IMR-90 (cell line): Measurements from ENCODE around the gene HADH. TPM values are rescaled to one million over a fixed set of nuclear protein-coding genes. Genes with fewer than 3 reads are reported as not detected.

ENCODE experiments used
- ATAC-seq: fragments of 200-7000 bp; cut with Tn5 transposase; 2 replicates; pipeline ENCODE4 v1.9.1; 2020; ENCODE audit warnings: low read depth, mild to moderate bottlenecking, moderate library complexity
- BruUV-seq: library from RNA; stranded (reverse); fragments of 400-500 nt; replicated peaks from 2 replicates; lab custom pipeline; 2021; lab: Mats Ljungman, UMichigan
- CTCF ChIA-PET: fragments of 300-600 bp; formaldehyde crosslinking; extraction: SDS; loops from one replicate; lab custom pipeline; 2021; ENCODE audit warnings: antibody characterized with exemption; lab: Yijun Ruan, JAX
- POLR2A ChIA-PET: fragments of 300-600 bp; sonication (Branson Sonifier 250); formaldehyde crosslinking; loops from one replicate; lab custom pipeline; 2022; ENCODE audit warnings: antibody characterized with exemption; ENCODE audit not compliant: unreplicated experiment; lab: Charles Lee
- DNase-seq: peaks from one replicate; pipeline ENCODE4 v3.0.0; 2013
- H2AFZ ChIP-seq: replicated peaks from 2 replicates; pipeline ENCODE3; 2013; ENCODE audit warnings: low read length, mild to moderate bottlenecking; ENCODE audit not compliant: poor library complexity
- H2AK5ac ChIP-seq: 2 replicates; pipeline ENCODE4 v1.6.1; 2013; ENCODE audit warnings: low read depth, low read length, inconsistent platforms
- H2AK9ac ChIP-seq: replicated peaks from 2 replicates; pipeline ENCODE3; 2013; ENCODE audit warnings: mild to moderate bottlenecking, low read depth, low read length, moderate library complexity; ENCODE audit not compliant: poor library complexity
- H2BK120ac ChIP-seq: 2 replicates; pipeline ENCODE4 v1.6.1; 2013; ENCODE audit warnings: low read depth, low read length, inconsistent platforms
- H2BK15ac ChIP-seq: 3 replicates; pipeline ENCODE4 v1.6.1; 2013; ENCODE audit warnings: low read depth, low read length, inconsistent platforms
- H2BK20ac ChIP-seq: 2 replicates; pipeline ENCODE4 v1.6.1; 2013; ENCODE audit warnings: low read depth, mild to moderate bottlenecking, inconsistent platforms, low read length, moderate library complexity
- H2BK5ac ChIP-seq: 2 replicates; pipeline ENCODE4 v1.6.1; 2013; ENCODE audit warnings: mild to moderate bottlenecking, low read depth, low read length, inconsistent platforms; ENCODE audit not compliant: poor library complexity, severe bottlenecking
- H3K14ac ChIP-seq: replicated peaks from 2 replicates; pipeline ENCODE4 v1.6.1; 2013; ENCODE audit warnings: low read depth, low read length, inconsistent platforms
- H3K18ac ChIP-seq: 2 replicates; pipeline ENCODE4 v1.6.1; 2013; ENCODE audit warnings: low read depth, low read length, control low read depth
- H3K23ac ChIP-seq: 2 replicates; pipeline ENCODE4 v1.6.1; 2013; ENCODE audit warnings: low read depth, low read length, inconsistent platforms
- H3K27ac ChIP-seq: 2 replicates; pipeline ENCODE4 v1.5.1; 2013; ENCODE audit warnings: mild to moderate bottlenecking, control low read depth, low read length; ENCODE audit not compliant: insufficient read depth
- H3K27me3 ChIP-seq: 2 replicates; pipeline ENCODE4 v1.6.1; 2013; ENCODE audit warnings: low read length; ENCODE audit not compliant: control insufficient read depth, insufficient read depth
- H3K36me3 ChIP-seq: 2 replicates; pipeline ENCODE4 v1.6.1; 2013; ENCODE audit warnings: low read length, mixed read lengths; ENCODE audit not compliant: control insufficient read depth, insufficient read depth
- H3K4ac ChIP-seq: 2 replicates; pipeline ENCODE4 v1.6.1; 2013; ENCODE audit warnings: low read depth, low read length, inconsistent platforms
- H3K4me1 ChIP-seq: 2 replicates; pipeline ENCODE4 v1.6.1; 2013; ENCODE audit warnings: low read length, mixed read lengths; ENCODE audit not compliant: control insufficient read depth, insufficient read depth
- H3K4me2 ChIP-seq: 2 replicates; pipeline ENCODE4 v1.6.1; 2013; ENCODE audit warnings: low read depth, mild to moderate bottlenecking, control low read depth, low read length, moderate library complexity
- H3K4me3 ChIP-seq: 2 replicates; pipeline ENCODE4 v1.5.1; 2013; ENCODE audit warnings: low read depth, mild to moderate bottlenecking, control low read depth, low read length, moderate library complexity; ENCODE audit not compliant: insufficient read depth
- H3K56ac ChIP-seq: 2 replicates; pipeline ENCODE4 v1.6.1; 2013; ENCODE audit warnings: low read length, inconsistent platforms; ENCODE audit not compliant: insufficient read depth; ENCODE audit errors: extremely low read depth
- H3K79me1 ChIP-seq, 2 experiments: 2 replicates each; pipeline ENCODE4 v1.6.1; 2013; ENCODE audit warnings: low read length in 2 of 2, inconsistent platforms in 1 of 2, low read depth in 1 of 2
- H3K9ac ChIP-seq: 2 replicates; pipeline ENCODE4 v1.6.1; 2013; ENCODE audit warnings: low read depth, low read length, control low read depth
- H3K9me1 ChIP-seq: 2 replicates; pipeline ENCODE4 v1.6.1; 2013; ENCODE audit warnings: low read length, inconsistent platforms; ENCODE audit not compliant: insufficient read depth
- H3K9me3 ChIP-seq: 2 replicates; pipeline ENCODE4 v1.6.1; 2013; ENCODE audit warnings: low read length; ENCODE audit not compliant: control insufficient read depth, insufficient read depth
- H4K20me1 ChIP-seq: 2 replicates; pipeline ENCODE4 v1.6.1; 2013; ENCODE audit warnings: low read length, inconsistent platforms; ENCODE audit not compliant: insufficient read depth
- H4K5ac ChIP-seq: 2 replicates; pipeline ENCODE4 v1.6.1; 2013; ENCODE audit warnings: mild to moderate bottlenecking, low read depth, low read length, control low read depth
- H4K8ac ChIP-seq, 2 experiments: 2 replicates each; pipeline ENCODE4 v1.6.1; 2013; ENCODE audit warnings: low read depth in 2 of 2, low read length in 2 of 2, control low read depth in 1 of 2, inconsistent platforms in 1 of 2
- H4K91ac ChIP-seq: 2 replicates; pipeline ENCODE4 v1.6.1; 2013; ENCODE audit warnings: low read depth, low read length, inconsistent platforms; ENCODE audit not compliant: insufficient read depth
- BHLHE40 ChIP-seq: fragments of 150-350 bp; IDR thresholded peaks from 2 replicates; pipeline ENCODE4 v1.6.1; 2016; ENCODE audit warnings: mild to moderate bottlenecking, low read depth, low read length
- CEBPB ChIP-seq: IDR thresholded peaks from 2 replicates; pipeline ENCODE4 v1.6.1; 2012; ENCODE audit warnings: low read depth, low read length, improper control_type of control experiment
- CHD1 ChIP-seq: IDR thresholded peaks from 2 replicates; pipeline ENCODE4 v1.6.1; 2012; ENCODE audit warnings: low read depth, low read length, improper control_type of control experiment
- ELK1 ChIP-seq: fragments of 150-350 bp; IDR thresholded peaks from 2 replicates; pipeline ENCODE4 v1.6.1; 2016; ENCODE audit warnings: low read depth, mild to moderate bottlenecking, low read length, moderate library complexity, borderline replicate concordance
- FOS ChIP-seq: fragments of 150-350 bp; IDR thresholded peaks from 2 replicates; pipeline ENCODE4 v1.6.1; 2016; ENCODE audit warnings: low read depth, low read length
- MAFK ChIP-seq: IDR thresholded peaks from 2 replicates; pipeline ENCODE4 v1.6.1; 2012; ENCODE audit warnings: low read depth, low read length, improper control_type of control experiment
- MAZ ChIP-seq: IDR thresholded peaks from 2 replicates; pipeline ENCODE4 v1.6.1; 2012; ENCODE audit warnings: low read depth, mild to moderate bottlenecking, low read length, improper control_type of control experiment, moderate library complexity, borderline replicate concordance
- MXI1 ChIP-seq: IDR thresholded peaks from 2 replicates; pipeline ENCODE4 v1.6.1; 2012; ENCODE audit warnings: low read depth, mild to moderate bottlenecking, low read length, moderate library complexity, borderline replicate concordance
- NFE2L2 ChIP-seq: fragments of 150-350 bp; IDR thresholded peaks from 2 replicates; pipeline ENCODE4 v1.6.1; 2016; ENCODE audit warnings: low read depth, mild to moderate bottlenecking, low read length
- RAD21 ChIP-seq: IDR thresholded peaks from 2 replicates; pipeline ENCODE4 v1.6.1; 2012; ENCODE audit warnings: low read length, improper control_type of control experiment
- RCOR1 ChIP-seq: IDR thresholded peaks from 2 replicates; pipeline ENCODE4 v1.6.1; 2012; ENCODE audit warnings: mild to moderate bottlenecking, low read length, improper control_type of control experiment; ENCODE audit not compliant: insufficient replicate concordance
- RFX5 ChIP-seq: IDR thresholded peaks from 2 replicates; pipeline ENCODE4 v1.8.0; 2012; ENCODE audit warnings: low read depth, mild to moderate bottlenecking, low read length, moderate library complexity
- SMC3 ChIP-seq: fragments of 150-350 bp; IDR thresholded peaks from 2 replicates; pipeline ENCODE4 v1.6.1; 2016; ENCODE audit warnings: low read depth, mild to moderate bottlenecking, antibody characterized with exemption, low read length, moderate library complexity
- USF2 ChIP-seq: fragments of 150-350 bp; IDR thresholded peaks from 2 replicates; pipeline ENCODE4 v1.6.1; 2017; ENCODE audit warnings: mild to moderate bottlenecking, antibody characterized with exemption, low read length, low read depth
- WGBS, 2 experiments: methylation state at CpG; one replicate each; pipeline versions ENCODE4 v1.1.5 to v1.1.7; 2013; ENCODE audit warnings: missing lambda C conversion rate in 2 of 2; ENCODE audit not compliant: insufficient read length in 1 of 2; ENCODE audit errors: extremely low coverage in 2 of 2; 5-methylcytosine and 5-hydroxymethylcytosine counted together
- dilution Hi-C: fragments of 300-500 bp; cut with HindIII; formaldehyde crosslinking; loops from one replicate; pipeline ENCODE4 v1.14.3; 2018; ENCODE audit warnings: low sequenced_read_pairs; ENCODE audit not compliant: unreplicated experiment
- in situ Hi-C: fragments of 300-500 bp; cut with MboI; formaldehyde crosslinking; loops from 3 replicates; pipeline ENCODE4 v1.14.3; 2019; ENCODE audit warnings: low sequenced_read_pairs, inconsistent platforms, mixed read lengths
- intact Hi-C: fragments of 100-400 bp; cut with micrococcal nuclease; formaldehyde crosslinking; loops from 2 replicates; pipeline ENCODE4 v1.10.0; 2022
- polyA plus RNA-seq, 3 experiments: library from polyadenylated mRNA; depleted of rRNA; stranded (reverse); fragments of >200 nt; gene quantifications; 2 replicates each; pipeline ENCODE4 v1.2.3, GENCODE V29; 2012; ENCODE audit warnings: low replicate concordance in 1 of 3
- total RNA-seq: library from RNA; depleted of rRNA; stranded (reverse); fragments of >200 nt; gene quantifications from 2 replicates; pipeline ENCODE4 v1.2.3, GENCODE V29; 2012
- TF ChIP-seq, protein P1 (sequence below): conservative IDR thresholded peaks from 2 replicates; pipeline ENCODE4 v1.5.1; 2012; ENCODE audit warnings: mild to moderate bottlenecking, low read depth, low read length, improper control_type of control experiment

HADH gene
- total and polyA plus RNA-seq, 2 of the 4 experiments (the other 2 are of a cell fraction), result 6.8 to 22.6 TPM

- Histone ChIP-seq H2BK120ac (no peak overlapping the region), H3K4ac (no peak overlapping the region), H3K14ac (no peak overlapping the region), H3K4me1 (no peaks in the 10 kb centered on the region), H4K20me1 (no peaks in the 10 kb centered on the region), H3K9me3 (peaks cover 2% of the 10 kb centered on the region; the same call in 1 of the 2 replicates), H3K56ac (no peak overlapping the region), H2AK9ac (no peak overlapping the region), H3K27me3 (no peaks in the 10 kb centered on the region; the same call in 1 of the 2 replicates), H4K8ac (no peak overlapping the region), H3K9ac (no peak overlapping the region), H4K91ac (no peak overlapping the region), H2BK15ac (no peak overlapping the region), H2AK5ac (no peak overlapping the region), H3K23ac (no peak overlapping the region), H2BK20ac (no peak overlapping the region), H3K9me1 (no peaks in the 10 kb centered on the region), H3K4me2 (no peak overlapping the region), H3K36me3 (no peaks in the 10 kb centered on the region), H3K18ac (no peak overlapping the region), H2BK5ac (no peak overlapping the region), H4K5ac (no peak overlapping the region), H3K4me3 (no peak overlapping the region), H3K79me1 (no peaks in the 10 kb centered on the region), H3K27ac (no peak overlapping the region), H2AFZ (no peak overlapping the region)
- in situ Hi-C loops (no loop called here), intact Hi-C loops (no loop called here), dilution Hi-C loops (no loop called here)
- no TSS peak for BruUV-seq
- ATAC-seq (no peak), DNase-seq (no peak)
- WGBS, 2 experiments, result no CpG with 5 or more reads among the region's 2 CpGs
- CTCF ChIA-PET, result no interaction called here
- POLR2A ChIA-PET, result no interaction called here
- TF ChIP-seq USF2 (no peak), RFX5 (no peak), FOS (no peak), RAD21 (no peak), CHD1 (no peak), BHLHE40 (no peak), ELK1 (no peak), MAFK (no peak), CEBPB (no peak), SMC3 (no peak), RCOR1 (no peak), MXI1 (no peak), NFE2L2 (no peak), MAZ (no peak)
- TF ChIP-seq, protein P1, sequence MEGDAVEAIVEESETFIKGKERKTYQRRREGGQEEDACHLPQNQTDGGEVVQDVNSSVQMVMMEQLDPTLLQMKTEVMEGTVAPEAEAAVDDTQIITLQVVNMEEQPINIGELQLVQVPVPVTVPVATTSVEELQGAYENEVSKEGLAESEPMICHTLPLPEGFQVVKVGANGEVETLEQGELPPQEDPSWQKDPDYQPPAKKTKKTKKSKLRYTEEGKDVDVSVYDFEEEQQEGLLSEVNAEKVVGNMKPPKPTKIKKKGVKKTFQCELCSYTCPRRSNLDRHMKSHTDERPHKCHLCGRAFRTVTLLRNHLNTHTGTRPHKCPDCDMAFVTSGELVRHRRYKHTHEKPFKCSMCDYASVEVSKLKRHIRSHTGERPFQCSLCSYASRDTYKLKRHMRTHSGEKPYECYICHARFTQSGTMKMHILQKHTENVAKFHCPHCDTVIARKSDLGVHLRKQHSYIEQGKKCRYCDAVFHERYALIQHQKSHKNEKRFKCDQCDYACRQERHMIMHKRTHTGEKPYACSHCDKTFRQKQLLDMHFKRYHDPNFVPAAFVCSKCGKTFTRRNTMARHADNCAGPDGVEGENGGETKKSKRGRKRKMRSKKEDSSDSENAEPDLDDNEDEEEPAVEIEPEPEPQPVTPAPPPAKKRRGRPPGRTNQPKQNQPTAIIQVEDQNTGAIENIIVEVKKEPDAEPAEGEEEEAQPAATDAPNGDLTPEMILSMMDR, result no peak
These were observed 10.8 kb upstream of the HADH start for GRCh38 chr4:107978716-107979451.
